CD14-positive monocyte (primary cell): Measurements from ENCODE around the gene FOXP1. TPM values are rescaled to one million over a fixed set of nuclear protein-coding genes. Genes with fewer than 3 reads are reported as not detected.

Experiments used
- DNase-seq, 3 donors: peaks; one replicate each; pipeline ENCODE4 v3.0.0-alpha.2; 2011 to 2022
- H2AFZ ChIP-seq: 2 replicates; pipeline ENCODE4 v1.6.0; 2012; ENCODE audit warnings: mild to moderate bottlenecking, low read depth, low read length, inconsistent platforms; ENCODE audit not compliant: insufficient read depth, poor library complexity, severe bottlenecking
- H3K27ac ChIP-seq, 2 donors: 1 replicate in 1 of 2; 2 replicates in 1 of 2; pipeline ENCODE4 v1.5.1; 2012 to 2013; ENCODE audit warnings: low read length in 2 of 2, control low read depth in 1 of 2, inconsistent platforms in 1 of 2, low read depth in 1 of 2, mild to moderate bottlenecking in 1 of 2
- H3K27me3 ChIP-seq, 2 donors: one replicate each; pipeline versions ENCODE4 v1.6.0 to v1.6.1; 2011 to 2013; ENCODE audit warnings: low read length in 2 of 2; ENCODE audit not compliant: control insufficient read depth in 2 of 2, insufficient read depth in 2 of 2
- H3K36me3 ChIP-seq, 2 donors: replicated peaks in 1 of 2; 1 replicate in 1 of 2; 2 replicates in 1 of 2; pipeline versions ENCODE4 v1.5.1 to v1.6.1; 2012 to 2013; ENCODE audit warnings: low read length in 2 of 2, control low read depth in 1 of 2, inconsistent platforms in 1 of 2, mild to moderate bottlenecking in 1 of 2; ENCODE audit not compliant: insufficient read depth in 2 of 2, control insufficient read depth in 1 of 2
- H3K4me1 ChIP-seq, 2 donors: 1 replicate in 1 of 2; 2 replicates in 1 of 2; pipeline versions ENCODE4 v1.5.1 to v1.6.1; 2012 to 2013; ENCODE audit warnings: low read length in 2 of 2, control low read depth in 1 of 2, inconsistent platforms in 1 of 2, mild to moderate bottlenecking in 1 of 2, moderate library complexity in 1 of 2; ENCODE audit not compliant: insufficient read depth in 2 of 2, control insufficient read depth in 1 of 2
- H3K4me2 ChIP-seq: replicated peaks from 2 replicates; pipeline ENCODE3; 2012; ENCODE audit warnings: low read length, moderate library complexity, mild to moderate bottlenecking; ENCODE audit not compliant: poor library complexity, severe bottlenecking; ENCODE audit errors: extremely low read depth
- H3K4me3 ChIP-seq, 3 experiments: fragments of 200-600 bp in 1 of 3; sonication (generic) in 1 of 3; replicated peaks in 1 of 3; 1 replicate in 2 of 3; 2 replicates in 1 of 3; pipeline ENCODE4 v1.5.1; 2011 to 2013; ENCODE audit warnings: low read length in 3 of 3, mild to moderate bottlenecking in 3 of 3, control low read depth in 2 of 3, low read depth in 2 of 3, inconsistent platforms in 1 of 3, moderate library complexity in 1 of 3
- H3K79me2 ChIP-seq: 2 replicates; pipeline ENCODE4 v1.6.0; 2012; ENCODE audit warnings: mild to moderate bottlenecking, control low read depth, inconsistent platforms, low read length, moderate library complexity; ENCODE audit not compliant: insufficient read depth
- H3K9ac ChIP-seq: 2 replicates; pipeline ENCODE4 v1.6.0; 2017; ENCODE audit warnings: low read length, mild to moderate bottlenecking; ENCODE audit not compliant: insufficient read depth, poor library complexity, severe bottlenecking
- H3K9me3 ChIP-seq, 2 donors: replicated peaks in 1 of 2; 1 replicate in 1 of 2; 2 replicates in 1 of 2; pipeline versions ENCODE4 v1.5.1 to v1.6.1; 2012 to 2013; ENCODE audit warnings: low read length in 2 of 2, control low read depth in 1 of 2; ENCODE audit not compliant: control insufficient read depth in 1 of 2, insufficient read depth in 1 of 2
- H4K20me1 ChIP-seq: 2 replicates; pipeline ENCODE4 v1.6.0; 2012; ENCODE audit warnings: mild to moderate bottlenecking, low read length, control low read depth, moderate library complexity; ENCODE audit not compliant: insufficient read depth
- H3K27ac Mint-ChIP-seq, 7 donors: one replicate each; pipeline ENCODE4 v1.8.0; 2020; ENCODE audit warnings: mild to moderate bottlenecking in 7 of 7, mixed read lengths in 7 of 7, moderate library complexity in 6 of 7, inconsistent platforms in 2 of 7
- H3K27me3 Mint-ChIP-seq, 3 donors: one replicate each; pipeline ENCODE4 v1.8.0; 2021 to 2022; ENCODE audit warnings: low read depth in 3 of 3, mild to moderate bottlenecking in 3 of 3, mixed read lengths in 3 of 3, moderate library complexity in 3 of 3, inconsistent platforms in 1 of 3
- H3K36me3 Mint-ChIP-seq, 2 donors: one replicate each; pipeline ENCODE4 v1.8.0; 2020; ENCODE audit warnings: mixed read lengths in 2 of 2, inconsistent platforms in 1 of 2, mild to moderate bottlenecking in 1 of 2
- H3K4me1 Mint-ChIP-seq: one replicate; pipeline ENCODE4 v1.8.0; 2020; ENCODE audit warnings: mild to moderate bottlenecking, mixed read lengths
- H3K4me3 Mint-ChIP-seq, 2 donors: one replicate each; pipeline ENCODE4 v1.8.0; 2020; ENCODE audit warnings: mild to moderate bottlenecking in 2 of 2, mixed read lengths in 2 of 2, moderate library complexity in 1 of 2
- H3K9me3 Mint-ChIP-seq, 7 donors: one replicate each; pipeline ENCODE4 v1.8.0; 2020 to 2022; ENCODE audit warnings: mixed read lengths in 7 of 7, mild to moderate bottlenecking in 6 of 7, moderate library complexity in 6 of 7, inconsistent platforms in 2 of 7
- CTCF ChIP-seq: fragments of 200-600 bp; IDR thresholded peaks from one replicate; pipeline ENCODE4 v1.8.0; 2022; ENCODE audit warnings: antibody characterized with exemption, mild to moderate bottlenecking
- WGBS: methylation state at CpG from one replicate; pipeline ENCODE4 v1.1.5; 2013; ENCODE audit warnings: missing lambda C conversion rate; ENCODE audit not compliant: insufficient coverage; 5-methylcytosine and 5-hydroxymethylcytosine counted together
- intact Hi-C, 2 donors: fragments of 100-400 bp; cut with micrococcal nuclease; formaldehyde crosslinking; loops; one replicate each; pipeline versions ENCODE4 v1.15.0 to v1.15.1; 2023
- polyA plus RNA-seq, 3 donors: library from polyadenylated mRNA; depleted of rRNA in 1 of 3; unstranded in 2 of 3; stranded (reverse) in 1 of 3; fragments of 300-500 nt in 2 of 3; fragments of >200 nt in 1 of 3; fragmentation: Illumina TruSeq in 2 of 3; gene quantifications; 1 replicate in 2 of 3; 2 replicates in 1 of 3; pipeline ENCODE4 v1.2.3, GENCODE V29; 2012 to 2021

FOXP1 gene
- polyA plus RNA-seq, 3 donors = 25.7 to 42.6 (median 27.8) TPM

- WGBS = 95% methylated on average over 4 of the region's 6 CpGs
- Histone ChIP-seq H3K79me2 (peaks cover 72% of the 10 kb centered on the region), H3K4me2 (no peak overlapping the region), H4K20me1 (peaks cover 93% of the 10 kb centered on the region), H3K9ac (no peak overlapping the region), H3K36me3 (no peaks in the 10 kb centered on the region), H3K9me3 (no peaks in the 10 kb centered on the region), H3K27me3 (no peaks in the 10 kb centered on the region), H2AFZ (no peak overlapping the region), H3K27ac (peak overlapping the region in 1 of 2 donors; percentile 49), H3K4me1 (no peaks in the 10 kb centered on the region), H3K4me3 (no peak overlapping the region)
- Mint-ChIP-seq H3K36me3 (peaks cover 11 to 19% of the 10 kb centered on the region in 2 donors), H3K9me3 (peaks cover 0 to 6% (median 0%) of the 10 kb centered on the region in 7 donors), H3K27ac (peak overlapping the region in 1 of 7 donors; percentile 17), H3K4me3 (no peak overlapping the region), H3K27me3 (peaks cover 0 to 1% (median 0%) of the 10 kb centered on the region in 3 donors), H3K4me1 (no peaks in the 10 kb centered on the region)
- no peak for DNase-seq
- intact Hi-C loops = no loop called here
- no peak for TF ChIP-seq CTCF
Observed at GRCh38 chr3:71369701-71370391, 213.7 kb downstream of the FOXP1 start.

GRCh38 chr3:71366988-71367604 is 216.4 kb downstream of the FOXP1 start:
- no peaks in the 10 kb centered on the region for H3K4me1 Mint-ChIP-seq
- DNase-seq = no peak
- H3K4me1 ChIP-seq = no peaks in the 10 kb centered on the region
- TF ChIP-seq CTCF = no peak
- no peaks in the 10 kb centered on the region for H3K36me3 ChIP-seq
- H4K20me1 ChIP-seq = peaks cover 82% of the 10 kb centered on the region
- no peaks in the 10 kb centered on the region for H3K9me3 ChIP-seq
- no peaks in the 10 kb centered on the region for H3K27me3 ChIP-seq
- no peak overlapping the region for H3K4me3 ChIP-seq
- peaks cover 11 to 20% of the 10 kb centered on the region in 2 donors for H3K36me3 Mint-ChIP-seq
- H2AFZ ChIP-seq = no peak overlapping the region
- H3K27ac Mint-ChIP-seq = peak overlapping the region in 3 of 7 donors; percentile 28 to 55 (median 28)
- no peak overlapping the region for H3K4me3 Mint-ChIP-seq
- WGBS = 92% methylated on average over 4 of the region's 8 CpGs
- no peak overlapping the region for H3K9ac ChIP-seq
- peaks cover 0 to 6% (median 0%) of the 10 kb centered on the region in 7 donors for H3K9me3 Mint-ChIP-seq
- H3K79me2 ChIP-seq = peaks cover 71% of the 10 kb centered on the region
- H3K27me3 Mint-ChIP-seq = no peaks in the 10 kb centered on the region
- intact Hi-C loops = no loop called here
- no peak overlapping the region for H3K4me2 ChIP-seq
- H3K27ac ChIP-seq = no peak overlapping the region
